Trophoblast cell (in vitro differentiated cells and primary cell): ENCODE measurements around the gene PEPD.
A peak's percentile ranks its signal among the peaks of the same experiment; 100 is the strongest.

ENCODE experiments used
- DNase-seq, 2 donors: peaks; one replicate each; pipeline ENCODE4 v3.0.0-alpha.2; 2016
- H2AFZ ChIP-seq: 2 replicates; pipeline ENCODE4 v1.6.1; 2013; ENCODE audit warnings: low read length, moderate library complexity, mild to moderate bottlenecking; ENCODE audit not compliant: insufficient read depth, poor library complexity
- H2AK5ac ChIP-seq: 2 replicates; pipeline ENCODE4 v1.6.1; 2013; ENCODE audit warnings: mild to moderate bottlenecking, low read length
- H2BK120ac ChIP-seq: 2 replicates; pipeline ENCODE4 v1.6.1; 2013; ENCODE audit warnings: low read length, mild to moderate bottlenecking, moderate library complexity; ENCODE audit not compliant: insufficient read depth, poor library complexity
- H2BK12ac ChIP-seq: 2 replicates; pipeline ENCODE4 v1.6.1; 2013; ENCODE audit warnings: mild to moderate bottlenecking, low read length, moderate library complexity
- H2BK5ac ChIP-seq: 2 replicates; pipeline ENCODE4 v1.6.1; 2013; ENCODE audit warnings: low read length, low read depth, moderate library complexity, mild to moderate bottlenecking; ENCODE audit not compliant: poor library complexity
- H3K14ac ChIP-seq: 2 replicates; pipeline ENCODE4 v1.6.1; 2013; ENCODE audit warnings: mild to moderate bottlenecking, low read length
- H3K18ac ChIP-seq: 2 replicates; pipeline ENCODE4 v1.6.1; 2013; ENCODE audit warnings: mild to moderate bottlenecking, low read length
- H3K23ac ChIP-seq: 2 replicates; pipeline ENCODE4 v1.6.1; 2013; ENCODE audit warnings: low read length
- H3K27ac ChIP-seq: 2 replicates; pipeline ENCODE4 v1.5.1; 2013; ENCODE audit warnings: low read depth, mild to moderate bottlenecking, inconsistent platforms, low read length, moderate library complexity
- H3K27me3 ChIP-seq: 2 replicates; pipeline ENCODE4 v1.6.1; 2013; ENCODE audit warnings: inconsistent platforms, mild to moderate bottlenecking, low read length, moderate library complexity; ENCODE audit not compliant: insufficient read depth
- H3K36me3 ChIP-seq, 2 experiments: 1 replicate in 1 of 2; 2 replicates in 1 of 2; pipeline ENCODE4 v1.6.1; 2013; ENCODE audit warnings: low read length in 2 of 2, mild to moderate bottlenecking in 2 of 2, moderate library complexity in 1 of 2; ENCODE audit not compliant: insufficient read depth in 2 of 2, control insufficient read depth in 1 of 2
- H3K4ac ChIP-seq: 2 replicates; pipeline ENCODE4 v1.6.1; 2013; ENCODE audit warnings: low read depth, mild to moderate bottlenecking, low read length, moderate library complexity
- H3K4me1 ChIP-seq, 2 experiments: 1 replicate in 1 of 2; 2 replicates in 1 of 2; pipeline ENCODE4 v1.6.1; 2013; ENCODE audit warnings: low read length in 2 of 2, mild to moderate bottlenecking in 2 of 2, moderate library complexity in 1 of 2; ENCODE audit not compliant: insufficient read depth in 2 of 2, control insufficient read depth in 1 of 2
- H3K4me2 ChIP-seq: 2 replicates; pipeline ENCODE4 v1.6.1; 2013; ENCODE audit warnings: inconsistent platforms, mild to moderate bottlenecking, low read length, moderate library complexity
- H3K4me3 ChIP-seq: 2 replicates; pipeline ENCODE4 v1.5.1; 2013; ENCODE audit warnings: mild to moderate bottlenecking, low read depth, low read length, inconsistent platforms
- H3K79me1 ChIP-seq: one replicate; pipeline ENCODE4 v1.6.1; 2013; ENCODE audit warnings: low read length
- H3K79me2 ChIP-seq: 2 replicates; pipeline ENCODE4 v1.6.1; 2013; ENCODE audit warnings: low read length, mild to moderate bottlenecking; ENCODE audit not compliant: control insufficient read depth, insufficient read depth, poor library complexity
- H3K9ac ChIP-seq: 2 replicates; pipeline ENCODE4 v1.6.1; 2013; ENCODE audit warnings: mild to moderate bottlenecking, low read length
- H3K9me3 ChIP-seq: 2 replicates; pipeline ENCODE4 v1.6.1; 2013; ENCODE audit warnings: low read depth, mild to moderate bottlenecking, control low read depth, inconsistent platforms, low read length; ENCODE audit not compliant: insufficient read depth
- H4K12ac ChIP-seq: 2 replicates; pipeline ENCODE4 v1.6.1; 2013; ENCODE audit warnings: low read depth, mild to moderate bottlenecking, low read length, moderate library complexity
- H4K8ac ChIP-seq: 2 replicates; pipeline ENCODE4 v1.6.1; 2013; ENCODE audit warnings: low read depth, mild to moderate bottlenecking, low read length, moderate library complexity
- H4K91ac ChIP-seq: one replicate; pipeline ENCODE4 v1.6.1; 2013; ENCODE audit warnings: low read depth, mild to moderate bottlenecking, low read length, moderate library complexity
- WGBS: extraction: QIAGEN DNeasy Blood & Tissue Kit; methylation state at CpG from one replicate; pipeline ENCODE4 v1.1.7; 2013; ENCODE audit warnings: missing lambda C conversion rate; ENCODE audit not compliant: insufficient read length, insufficient coverage; ENCODE audit errors: extremely low coverage; 5-methylcytosine and 5-hydroxymethylcytosine counted together

PEPD gene

DNA sequence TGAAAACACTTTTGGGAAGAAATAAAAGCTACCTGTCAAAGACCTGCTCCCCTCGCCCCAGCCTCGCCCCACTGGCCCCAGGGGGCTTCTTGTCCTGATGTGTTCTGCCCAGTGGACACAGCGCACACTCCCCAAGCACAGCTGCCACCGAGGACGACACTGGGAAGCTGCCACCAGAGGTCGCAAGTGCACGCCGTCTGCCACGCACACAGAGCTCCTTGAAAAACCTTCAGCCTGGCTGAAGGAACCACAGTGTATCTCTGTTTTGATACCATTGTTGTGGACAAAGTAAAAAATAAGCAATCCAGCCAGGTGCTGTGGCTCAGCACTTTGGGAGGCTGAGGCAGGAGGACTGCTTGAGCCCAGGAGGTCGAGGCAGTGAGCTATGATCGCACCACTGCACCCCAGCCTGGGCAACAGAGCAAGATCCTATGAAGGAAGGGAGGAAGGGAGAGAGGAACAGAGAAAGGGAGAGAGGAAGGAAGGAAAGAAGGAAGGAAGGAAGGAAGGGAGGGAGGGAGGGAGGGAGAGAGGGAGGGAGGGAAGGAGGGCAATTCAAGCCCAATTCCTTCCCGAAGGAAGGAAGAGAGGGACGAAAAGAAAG is 90.8 kb downstream of the PEPD start:
- no peak overlapping the region for H2AK5ac ChIP-seq
- H2AFZ ChIP-seq, result no peak overlapping the region
- no peaks in the 10 kb centered on the region for H3K79me1 ChIP-seq
- H3K14ac ChIP-seq, result no peak overlapping the region
- no peaks in the 10 kb centered on the region for H3K27me3 ChIP-seq
- no peak overlapping the region for H2BK12ac ChIP-seq
- H3K4me2 ChIP-seq, result no peak overlapping the region
- no peaks in the 10 kb centered on the region for H3K9me3 ChIP-seq
- no peak overlapping the region for H4K8ac ChIP-seq
- H3K27ac ChIP-seq, result no peak overlapping the region
- no peaks in the 10 kb centered on the region for H3K79me2 ChIP-seq
- WGBS, result no CpG with 5 or more reads among the region's 13 CpGs
- H3K18ac ChIP-seq, result no peak overlapping the region
- no peak overlapping the region for H2BK5ac ChIP-seq
- no peak overlapping the region for H2BK120ac ChIP-seq
- H4K12ac ChIP-seq, result no peak overlapping the region
- no peak overlapping the region for H3K9ac ChIP-seq
- no peak overlapping the region for H3K4me3 ChIP-seq
- H3K4me1 ChIP-seq, result peaks cover 2 to 3% of the 10 kb centered on the region in 2 experiments
- no peak overlapping the region for H3K4ac ChIP-seq
- no peak overlapping the region for H3K23ac ChIP-seq
- no peaks in the 10 kb centered on the region for H3K36me3 ChIP-seq
- DNase-seq, result peak; percentile 67 to 80
- no peak overlapping the region for H4K91ac ChIP-seq

DNA sequence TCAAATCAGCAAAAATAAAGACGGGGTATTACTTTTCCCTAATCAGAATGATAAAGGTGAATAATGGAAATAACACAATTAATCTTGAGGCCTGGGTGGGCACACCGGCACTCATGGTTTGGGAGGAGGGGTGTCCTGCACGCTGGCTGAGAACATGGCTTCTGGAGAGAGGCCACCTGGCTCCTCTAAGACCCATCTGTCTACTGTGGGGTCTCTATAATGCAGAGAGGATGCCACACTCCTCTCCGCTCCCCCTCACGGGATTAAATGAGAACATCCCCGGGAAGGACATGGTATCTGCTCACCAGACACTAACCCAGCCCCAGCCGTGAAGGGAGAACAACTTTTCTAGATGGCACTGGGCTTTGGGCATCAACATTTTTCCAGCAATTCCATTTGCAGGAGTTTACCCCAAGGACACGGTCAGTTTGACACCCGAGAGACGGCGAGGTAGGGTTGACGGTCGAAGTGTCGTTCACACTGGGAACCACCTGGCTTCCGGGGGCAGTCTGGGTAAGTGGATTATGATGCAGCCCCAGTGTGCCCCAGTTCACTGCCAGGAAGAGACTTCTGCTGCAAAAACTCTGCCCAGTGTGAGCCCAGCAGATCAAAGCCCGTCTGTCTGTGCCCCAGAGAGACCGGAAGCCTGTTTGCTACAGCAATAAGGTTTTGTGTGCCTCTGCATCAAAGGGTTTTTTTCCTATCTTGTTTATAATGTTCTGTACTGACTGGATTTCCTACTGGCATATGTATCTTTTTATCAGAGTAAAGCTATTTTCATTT is 91.5 kb downstream of the PEPD start:
- Histone ChIP-seq H2BK12ac (no peak overlapping the region), H3K79me2 (no peaks in the 10 kb centered on the region), H3K27me3 (no peaks in the 10 kb centered on the region), H3K14ac (no peak overlapping the region), H3K36me3 (no peaks in the 10 kb centered on the region), H3K79me1 (no peaks in the 10 kb centered on the region), H3K23ac (no peak overlapping the region), H3K4me1 (no peaks in the 10 kb centered on the region), H2BK120ac (no peak overlapping the region), H4K12ac (no peak overlapping the region), H3K4me3 (no peak overlapping the region), H4K8ac (no peak overlapping the region), H2BK5ac (no peak overlapping the region), H3K9me3 (no peaks in the 10 kb centered on the region), H2AFZ (no peak overlapping the region), H3K4ac (no peak overlapping the region), H3K9ac (no peak overlapping the region), H2AK5ac (no peak overlapping the region), H4K91ac (no peak overlapping the region), H3K18ac (no peak overlapping the region), H3K4me2 (no peak overlapping the region), H3K27ac (no peak overlapping the region)
- no peak for DNase-seq
- WGBS, result no CpG with 5 or more reads among the region's 17 CpGs

DNA sequence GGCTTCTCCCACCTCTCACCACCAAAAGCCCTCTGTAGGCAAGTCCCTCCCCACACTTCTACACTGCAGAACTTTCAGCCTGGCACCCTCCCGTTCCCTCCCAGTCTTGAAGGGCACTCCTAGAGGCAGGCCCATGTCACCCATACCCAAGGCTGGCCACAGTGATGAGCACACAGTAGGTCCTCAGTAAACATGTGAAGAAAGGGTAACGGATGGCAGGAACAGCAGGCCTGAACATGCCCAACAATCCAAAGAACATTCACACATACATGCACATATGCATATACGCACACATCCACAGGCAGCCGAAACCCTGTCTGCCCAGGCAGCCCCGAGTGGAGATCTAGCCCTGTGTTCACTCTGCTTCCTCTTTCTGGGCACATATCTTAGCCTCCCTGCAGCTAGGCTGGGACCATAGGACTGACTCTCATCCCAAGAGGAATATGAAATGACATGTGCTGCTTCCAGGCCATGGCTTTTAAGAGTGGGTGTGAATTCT is 92.9 kb downstream of the PEPD start:
- no CpG with 5 or more reads among the region's 5 CpGs for WGBS
- Histone ChIP-seq H2AK5ac (no peak overlapping the region), H3K14ac (no peak overlapping the region), H2BK5ac (no peak overlapping the region), H3K4me1 (no peaks in the 10 kb centered on the region), H3K23ac (no peak overlapping the region), H3K79me1 (no peaks in the 10 kb centered on the region), H3K9ac (no peak overlapping the region), H3K27me3 (no peaks in the 10 kb centered on the region), H2BK12ac (no peak overlapping the region), H3K4me2 (no peak overlapping the region), H4K12ac (no peak overlapping the region), H3K4ac (no peak overlapping the region), H2AFZ (no peak overlapping the region), H4K8ac (no peak overlapping the region), H3K18ac (no peak overlapping the region), H3K36me3 (no peaks in the 10 kb centered on the region), H3K79me2 (no peaks in the 10 kb centered on the region), H3K4me3 (no peak overlapping the region), H3K27ac (no peak overlapping the region), H3K9me3 (no peaks in the 10 kb centered on the region), H4K91ac (no peak overlapping the region), H2BK120ac (no peak overlapping the region)
- no peak for DNase-seq

DNA sequence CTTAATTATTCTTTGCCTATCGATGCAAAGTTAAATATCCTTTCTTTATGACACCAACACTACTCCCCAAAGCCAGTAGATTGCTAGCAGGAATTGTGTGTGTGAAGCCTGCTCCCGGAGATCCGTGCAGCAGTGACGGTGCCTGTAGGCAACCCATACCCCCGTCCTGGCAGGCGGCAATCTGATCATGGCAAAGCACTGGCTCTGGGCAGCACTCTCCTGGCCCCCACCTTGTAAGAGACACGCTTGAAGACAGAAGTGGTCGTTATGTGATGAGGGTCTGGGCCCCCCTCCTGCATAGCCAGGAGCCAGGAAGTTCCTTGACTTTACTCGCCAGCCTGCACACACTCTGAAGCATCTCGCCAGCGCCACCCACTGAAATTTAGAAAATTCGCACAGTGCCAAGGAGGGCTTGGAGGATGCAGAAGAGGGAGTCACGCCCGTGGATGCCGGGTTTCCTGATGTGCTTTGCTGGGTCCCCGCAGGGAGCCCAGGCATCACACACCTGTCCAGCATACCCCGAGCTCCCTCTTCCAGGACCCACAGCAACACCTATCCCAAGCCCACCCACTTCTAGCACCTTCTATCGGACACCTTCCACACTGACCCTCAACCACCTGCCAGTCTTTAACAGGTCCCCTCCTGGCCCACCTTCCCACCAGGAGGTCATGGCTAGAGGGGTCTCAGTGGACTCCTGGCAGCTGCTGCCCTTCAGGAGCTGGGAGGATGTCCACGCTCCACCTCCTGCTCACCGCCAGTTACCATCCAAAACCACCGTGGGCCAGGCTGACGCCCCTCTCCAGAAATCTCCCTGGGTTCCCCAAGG is 93.6 kb downstream of the PEPD start:
- no peak overlapping the region for H3K4me3 ChIP-seq
- H3K36me3 ChIP-seq, result no peaks in the 10 kb centered on the region
- no peak overlapping the region for H3K9ac ChIP-seq
- no peak overlapping the region for H3K23ac ChIP-seq
- no peak overlapping the region for H2AFZ ChIP-seq
- no peak overlapping the region for H2AK5ac ChIP-seq
- no peak overlapping the region for H3K4ac ChIP-seq
- H3K18ac ChIP-seq, result no peak overlapping the region
- H3K79me2 ChIP-seq, result no peaks in the 10 kb centered on the region
- no peak for DNase-seq
- H3K4me1 ChIP-seq, result no peaks in the 10 kb centered on the region
- H3K27me3 ChIP-seq, result no peaks in the 10 kb centered on the region
- no peak overlapping the region for H2BK120ac ChIP-seq
- no CpG with 5 or more reads among the region's 22 CpGs for WGBS
- no peak overlapping the region for H2BK12ac ChIP-seq
- H4K91ac ChIP-seq, result no peak overlapping the region
- no peak overlapping the region for H3K4me2 ChIP-seq
- no peak overlapping the region for H3K27ac ChIP-seq
- H3K9me3 ChIP-seq, result no peaks in the 10 kb centered on the region
- H4K8ac ChIP-seq, result no peak overlapping the region
- no peak overlapping the region for H4K12ac ChIP-seq
- H2BK5ac ChIP-seq, result no peak overlapping the region
- no peak overlapping the region for H3K14ac ChIP-seq
- no peaks in the 10 kb centered on the region for H3K79me1 ChIP-seq
